ENCODE results near the gene CNGA3.

The CNGA3 gene

DNA sequence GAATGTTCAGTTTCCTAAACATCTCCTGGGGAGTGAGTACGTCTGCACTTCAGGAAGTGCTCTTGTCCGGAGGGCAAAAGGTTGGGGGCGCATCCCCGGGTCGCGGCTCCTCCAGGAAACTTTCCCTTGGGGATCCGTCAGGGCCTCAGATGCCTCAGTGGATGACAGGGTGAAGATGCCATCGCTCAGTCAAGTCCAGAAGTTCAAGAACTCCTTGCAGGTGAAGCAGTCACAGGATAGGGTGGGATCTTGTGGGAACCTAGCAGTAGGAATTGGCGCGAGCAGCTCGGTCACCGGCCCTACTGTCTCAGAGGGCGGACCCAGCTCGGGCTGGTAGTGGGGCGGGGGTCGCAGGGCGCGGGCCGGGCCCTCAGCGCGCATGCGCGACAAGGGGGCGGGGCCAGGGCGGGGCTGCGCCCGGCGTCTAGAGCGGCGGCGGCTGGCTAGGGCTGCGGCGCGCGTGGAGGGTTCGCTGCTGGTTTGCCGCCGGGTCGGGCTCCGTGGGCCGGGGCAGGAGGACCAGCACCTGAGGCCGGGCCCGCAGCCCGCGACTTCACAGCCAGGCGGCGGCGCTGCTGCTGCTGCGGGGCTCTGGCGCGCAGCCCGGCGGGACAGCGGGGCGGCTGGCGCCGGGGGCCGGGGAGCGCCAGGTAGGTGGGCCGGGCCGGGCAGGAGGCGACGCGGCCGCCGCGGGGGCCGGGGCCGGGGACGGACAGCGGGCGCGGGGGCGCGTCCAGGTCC, 98.3 kb downstream of the CNGA3 start, which contains the start of gene INPP4A:
TSS of gene INPP4A (plus strand) at position 423 of the 741 bp plus-strand sequence. CDS start 75,191 bp downstream, outside the sequence.
- peak; percentile 73 for DNase-seq (ENCODE audit: low spot score)

GRCh38 chr2:98445177-98445682, 99.0 kb downstream of the CNGA3 start:
- no peak for DNase-seq (ENCODE audit: low spot score)

DNA sequence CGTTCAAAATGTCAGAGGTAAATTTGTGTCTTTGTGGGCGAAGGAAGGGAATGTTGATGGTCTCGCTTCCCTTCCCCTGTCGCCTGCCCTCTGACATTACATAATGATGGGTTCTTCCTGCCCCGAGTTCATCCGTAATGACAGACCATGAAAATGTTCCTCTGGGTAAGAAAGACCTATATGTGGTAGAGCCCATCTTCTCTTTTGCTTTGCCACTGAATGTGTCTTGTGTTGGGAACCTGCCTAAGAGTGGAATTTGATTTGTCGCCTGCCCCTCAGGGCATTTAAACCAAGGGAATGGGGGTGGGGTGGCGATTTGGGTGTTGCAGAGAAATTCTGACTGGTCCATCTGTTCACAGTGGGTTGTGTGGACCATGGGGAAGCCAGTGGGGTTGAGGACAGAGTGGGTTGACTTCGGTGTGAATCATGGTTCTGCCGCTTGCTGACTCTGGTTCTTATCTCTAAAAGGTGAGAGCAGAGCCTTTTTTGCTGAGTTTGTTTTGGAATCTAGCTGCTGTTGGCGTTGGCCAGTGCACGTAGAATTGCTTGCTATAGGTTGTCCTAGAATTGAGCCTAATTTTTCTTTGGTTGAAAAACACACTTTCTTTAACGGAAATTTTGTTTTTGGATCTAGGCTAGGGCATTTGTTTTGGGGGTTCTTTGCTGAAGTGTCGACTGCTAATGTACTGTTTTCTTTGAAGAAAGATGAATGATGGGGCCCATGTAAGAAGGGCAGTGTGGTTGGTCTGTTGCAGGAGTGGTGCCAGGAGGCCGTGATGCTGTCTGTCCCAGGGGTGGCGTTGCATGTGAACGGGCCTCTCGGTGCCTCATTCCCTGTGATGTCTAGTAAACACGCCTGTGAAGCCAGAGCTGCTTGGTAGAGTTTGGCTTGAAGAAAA, 99.7 kb downstream of the CNGA3 start:
- no peak for DNase-seq (ENCODE audit: low spot score)

GRCh38 chr2:98446850-98447249, 100.6 kb downstream of the CNGA3 start:
- no peak for DNase-seq (ENCODE audit: low spot score)
